GM12891 (cell line): Measurements from ENCODE around the gene AATK.

ENCODE experiments used
- DNase-seq: peaks from one replicate; pipeline ENCODE4 v3.0.0; 2011; ENCODE audit warnings: low spot score; ENCODE audit not compliant: insufficient read length
- FAIRE-seq: peaks from 2 replicates; lab custom pipeline; 2011; peaks lifted over from hg19 to GRCh38; lab: Jason Lieb, UNC
- PAX5 ChIP-seq: IDR thresholded peaks from 2 replicates; pipeline ENCODE4 v1.6.1; 2011; ENCODE audit warnings: low read length, moderate library complexity, mild to moderate bottlenecking; ENCODE audit not compliant: insufficient read depth, severe bottlenecking
- POLR2A ChIP-seq: IDR thresholded peaks from 2 replicates; pipeline ENCODE4 v1.6.1; 2011; ENCODE audit warnings: low read depth, low read length, control low read depth
- POLR2AphosphoS5 ChIP-seq: IDR thresholded peaks from 2 replicates; pipeline ENCODE4 v1.6.1; 2011; ENCODE audit warnings: low read depth, low read length, control low read depth
- POU2F2 ChIP-seq: IDR thresholded peaks from 2 replicates; pipeline ENCODE4 v1.6.1; 2011; ENCODE audit warnings: low read depth, mild to moderate bottlenecking, control low read depth, low read length, moderate library complexity
- SPI1 ChIP-seq: IDR thresholded peaks from 2 replicates; pipeline ENCODE4 v1.6.1; 2011; ENCODE audit warnings: low read depth, low read length, control low read depth
- TAF1 ChIP-seq: IDR thresholded peaks from 2 replicates; pipeline ENCODE4 v1.6.1; 2011; ENCODE audit warnings: low read depth, low read length, control low read depth

Gene AATK

DNA sequence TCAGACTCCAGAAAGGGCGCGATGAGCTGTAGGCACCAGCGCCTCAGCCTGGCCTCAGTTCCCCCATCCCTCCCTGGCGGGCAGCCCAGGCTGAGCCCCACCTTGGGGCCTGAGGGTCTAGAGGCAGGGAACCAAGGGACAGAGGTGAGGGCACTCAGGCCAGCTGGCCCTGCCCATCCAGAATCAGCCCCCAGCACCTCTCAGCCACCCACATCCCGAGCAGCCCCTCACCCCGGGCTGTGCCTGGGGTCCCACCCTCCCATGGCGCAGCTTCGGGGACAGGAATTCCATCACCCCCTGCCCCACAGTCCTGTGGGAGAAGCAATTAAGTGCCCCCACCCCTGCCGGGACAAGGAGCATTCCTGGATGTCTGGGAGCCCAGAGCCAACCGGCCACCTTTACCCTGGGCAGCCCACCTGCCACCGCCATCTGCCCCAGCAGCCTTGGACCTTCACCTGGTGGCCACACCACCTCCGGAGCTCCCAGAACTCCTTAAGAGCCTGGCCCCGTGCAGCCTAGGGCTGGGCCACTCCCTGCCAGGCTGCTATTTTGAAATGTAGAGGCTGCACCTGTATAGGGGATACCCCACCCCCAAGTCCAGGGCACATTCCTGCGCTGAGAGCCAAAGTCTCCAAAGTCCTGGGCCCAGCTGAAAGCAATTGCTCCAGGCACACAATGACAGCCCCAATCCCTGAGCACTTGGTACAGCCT, 34.4 kb downstream of the AATK start:
- TF ChIP-seq SPI1, result no peak
- no peak for TF ChIP-seq TAF1
- TF ChIP-seq POLR2AphosphoS5, result no peak
- no peak for TF ChIP-seq POLR2A
- TF ChIP-seq PAX5, result no peak
- TF ChIP-seq POU2F2, result no peak
- no peak for DNase-seq
- no peak for FAIRE-seq

GRCh38 chr17:81130385-81131361, 35.3 kb downstream of the AATK start:
- TF ChIP-seq POLR2AphosphoS5 (no peak), POLR2A (no peak), PAX5 (no peak), SPI1 (no peak), POU2F2 (no peak)
- no peak for FAIRE-seq

GRCh38 chr17:81129711-81130367, 36.2 kb downstream of the AATK start:
- FAIRE-seq (no peak), DNase-seq (no peak)
- TF ChIP-seq PAX5 (no peak), SPI1 (no peak), TAF1 (no peak), POLR2A (no peak), POLR2AphosphoS5 (no peak), POU2F2 (no peak)

More at GRCh38 chr17:81130385-81131361, 35.3 kb downstream of the AATK start:
- no peak for DNase-seq

- no peak for TF ChIP-seq TAF1
- no peak for TF ChIP-seq POLR2AphosphoS5
- no peak for TF ChIP-seq SPI1
- no peak for TF ChIP-seq POLR2A
- no peak for TF ChIP-seq PAX5
- no peak for TF ChIP-seq POU2F2
- no peak for FAIRE-seq
- no peak for DNase-seq
Measured at GRCh38 chr17:81129289-81129688, 36.7 kb downstream of the AATK start.

DNA sequence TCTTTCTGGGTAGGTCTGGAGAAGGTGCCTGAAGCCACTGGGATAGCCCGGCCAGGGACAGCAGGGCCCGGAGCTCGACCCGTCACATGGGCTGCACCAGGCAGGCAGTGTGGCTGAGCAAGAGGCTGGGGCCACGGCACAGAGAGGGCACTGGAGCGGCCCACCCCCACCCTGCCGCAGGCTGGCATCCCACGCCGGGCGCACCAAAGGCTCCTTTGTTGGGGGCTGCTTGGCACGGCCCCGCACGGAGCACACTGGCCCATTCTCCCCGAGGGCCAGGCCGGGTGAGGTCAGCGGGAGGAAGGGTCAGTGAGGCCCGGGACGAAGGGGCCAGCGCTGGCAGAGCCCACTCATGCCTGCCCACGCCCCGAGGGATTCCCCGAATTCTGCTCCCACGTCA, 37.2 kb downstream of the AATK start:
- FAIRE-seq, result no peak
- TF ChIP-seq POU2F2 (no peak), POLR2A (no peak), POLR2AphosphoS5 (no peak), TAF1 (no peak), PAX5 (no peak), SPI1 (no peak)
- DNase-seq, result no peak

DNA sequence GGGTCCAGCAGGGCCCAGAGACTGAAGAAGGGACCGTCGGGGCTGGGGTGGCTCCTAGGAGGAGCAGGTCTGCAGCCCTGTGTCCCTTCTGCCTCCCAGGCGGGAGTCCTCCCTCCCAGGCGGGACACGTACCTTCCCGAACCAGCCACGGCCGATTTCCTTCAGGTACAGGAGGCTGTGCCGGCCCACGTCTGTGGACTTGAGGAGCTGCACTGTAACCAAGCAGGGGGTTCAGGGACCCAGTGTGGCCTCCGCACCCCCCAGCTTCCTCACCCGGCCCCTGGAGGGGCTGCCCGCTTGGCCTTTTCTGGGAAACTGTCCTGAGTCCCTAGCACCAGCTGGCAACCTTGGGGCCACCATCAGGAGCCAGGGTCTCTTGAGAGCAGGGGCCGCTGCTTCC, 37.7 kb downstream of the AATK start:
- no peak for FAIRE-seq
- no peak for DNase-seq
- no peak for TF ChIP-seq PAX5
- no peak for TF ChIP-seq POLR2A
- no peak for TF ChIP-seq POU2F2
- TF ChIP-seq POLR2AphosphoS5, result no peak
- no peak for TF ChIP-seq SPI1
- TF ChIP-seq TAF1, result no peak

- DNase-seq (no peak), FAIRE-seq (no peak)
- TF ChIP-seq PAX5 (no peak), TAF1 (no peak), POU2F2 (no peak), POLR2A (no peak), POLR2AphosphoS5 (no peak), SPI1 (no peak)
Measured at GRCh38 chr17:81127526-81128177, 38.4 kb downstream of the AATK start.

- DNase-seq (no peak), FAIRE-seq (no peak)
- TF ChIP-seq POLR2A (no peak), TAF1 (no peak), POU2F2 (no peak), PAX5 (no peak)
Measured at GRCh38 chr17:81127133-81127455, 38.9 kb downstream of the AATK start.

DNA sequence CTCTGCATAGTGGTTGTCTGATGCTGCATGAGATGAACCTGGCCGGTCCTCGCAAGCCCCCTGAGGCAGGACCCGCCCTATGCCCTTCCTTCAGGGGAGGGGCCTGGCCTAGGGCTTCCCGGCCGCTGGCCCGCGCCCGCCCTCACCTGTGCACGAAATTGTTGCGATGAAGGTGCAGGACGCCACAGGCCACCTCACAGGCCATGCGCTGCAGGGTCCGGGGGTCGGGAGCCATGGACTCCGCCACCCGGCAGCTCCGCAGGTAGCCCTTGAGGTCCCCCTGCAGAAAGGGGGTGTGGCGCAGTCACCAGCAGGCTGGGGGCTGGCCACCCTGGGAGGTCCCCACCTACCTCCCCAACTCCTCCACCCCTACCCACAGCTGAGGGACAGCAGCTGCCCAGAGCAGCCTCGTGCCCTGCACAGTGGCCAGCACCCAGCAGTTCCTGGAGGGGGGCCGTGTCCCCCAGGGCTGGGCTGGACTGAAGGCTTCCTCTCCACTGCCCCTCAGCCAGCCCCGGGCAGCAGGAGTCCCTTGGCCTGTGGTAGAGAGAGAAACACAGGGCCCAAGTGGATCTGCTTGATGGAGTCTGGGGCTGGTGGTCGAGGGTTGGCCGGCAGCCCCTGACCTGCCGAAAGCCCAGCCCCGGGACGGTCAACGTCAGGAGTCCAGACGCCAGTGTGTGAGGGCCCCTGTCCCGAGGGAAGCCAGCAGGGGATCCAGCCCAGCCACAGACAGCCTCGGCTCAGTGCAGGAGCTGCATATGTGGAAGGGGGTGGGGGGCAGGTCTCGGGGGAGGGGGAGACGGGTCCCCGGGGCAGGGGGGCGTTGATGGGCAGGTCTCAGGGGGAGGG, 39.5 kb downstream of the AATK start:
- no peak for TF ChIP-seq SPI1
- no peak for TF ChIP-seq TAF1
- no peak for TF ChIP-seq POLR2A
- no peak for DNase-seq
- FAIRE-seq, result no peak
